PC-9 (cell line): ENCODE measurements around the gene PRR30. TPM values are rescaled to one million over a fixed set of nuclear protein-coding genes. Genes with fewer than 3 reads are reported as not detected.

Experiments
- BruUV-seq: library from RNA; stranded (reverse); fragments of 400-500 nt; replicated peaks from 2 replicates; lab custom pipeline; 2021; lab: Mats Ljungman, UMichigan
- CTCF ChIA-PET: fragments of 300-600 bp; sonication (Branson Sonifier 250); formaldehyde crosslinking; loops from one replicate; lab custom pipeline; 2022; ENCODE audit warnings: antibody characterized with exemption; lab: Charles Lee
- POLR2A ChIA-PET: fragments of 300-600 bp; sonication (Branson Sonifier 250); formaldehyde crosslinking; loops from one replicate; lab custom pipeline; 2022; ENCODE audit warnings: antibody characterized with exemption; ENCODE audit not compliant: unreplicated experiment; lab: Charles Lee
- DNase-seq, 2 experiments: peaks; one replicate each; pipeline versions ENCODE4 v3.0.0 to v3.0.0-alpha.2; 2015 to 2022; ENCODE audit warnings: mixed read lengths in 1 of 2
- H2AFZ ChIP-seq: fragments of 200-600 bp; sonication (generic); 2 replicates; pipeline ENCODE4 v1.8.1; 2017; ENCODE audit warnings: antibody characterized with exemption
- H3F3A ChIP-seq: fragments of 200-600 bp; sonication (generic); 2 replicates; pipeline ENCODE4 v1.8.1; 2017; ENCODE audit warnings: antibody characterized with exemption, mild to moderate bottlenecking, low read depth; ENCODE audit not compliant: insufficient read depth
- H3K27ac ChIP-seq: fragments of 200-600 bp; sonication (generic); 2 replicates; pipeline ENCODE4 v1.6.1; 2016; ENCODE audit warnings: mixed run types
- H3K27me3 ChIP-seq: fragments of 200-600 bp; sonication (generic); 2 replicates; pipeline ENCODE4 v1.6.1; 2016; ENCODE audit warnings: low read depth, mixed run types; ENCODE audit not compliant: insufficient read depth
- H3K36me3 ChIP-seq: fragments of 200-600 bp; sonication (generic); 2 replicates; pipeline ENCODE4 v1.6.1; 2016; ENCODE audit warnings: low read depth, mixed run types
- H3K4me1 ChIP-seq: fragments of 200-600 bp; sonication (generic); replicated peaks from 2 replicates; pipeline ENCODE4 v1.6.1; 2016; ENCODE audit warnings: mixed run types; ENCODE audit not compliant: insufficient read depth
- H3K4me2 ChIP-seq: fragments of 200-600 bp; sonication (generic); 2 replicates; pipeline ENCODE4 v1.6.1; 2017; ENCODE audit warnings: mixed run types
- H3K4me3 ChIP-seq: fragments of 200-600 bp; sonication (generic); 2 replicates; pipeline ENCODE4 v1.6.1; 2016; ENCODE audit warnings: mixed run types
- H3K79me2 ChIP-seq: fragments of 200-600 bp; sonication (generic); 2 replicates; pipeline ENCODE4 v1.6.1; 2017; ENCODE audit warnings: low read depth, mixed run types
- H3K9me2 ChIP-seq: fragments of 200-600 bp; sonication (generic); 2 replicates; pipeline ENCODE4 v1.8.1; 2017; ENCODE audit warnings: mild to moderate bottlenecking; ENCODE audit not compliant: insufficient read depth
- H3K9me3 ChIP-seq: fragments of 200-600 bp; sonication (generic); 2 replicates; pipeline ENCODE4 v1.8.1; 2016; ENCODE audit warnings: low read depth; ENCODE audit not compliant: insufficient read depth
- H4K20me1 ChIP-seq: fragments of 200-600 bp; sonication (generic); 2 replicates; pipeline ENCODE4 v1.8.1; 2017; ENCODE audit not compliant: insufficient read depth
- CTCF ChIP-seq: fragments of 200-600 bp; sonication (generic); conservative IDR thresholded peaks from 2 replicates; pipeline ENCODE4 v1.6.1; 2017; ENCODE audit warnings: mixed run types, antibody characterized with exemption, mild to moderate bottlenecking, moderate library complexity
- EZH2 ChIP-seq: fragments of 200-600 bp; sonication (generic); IDR thresholded peaks from 2 replicates; pipeline ENCODE4 v1.8.0; 2017; ENCODE audit warnings: antibody characterized with exemption, low read depth
- intact Hi-C: fragments of 100-400 bp; cut with micrococcal nuclease; formaldehyde crosslinking; loops from one replicate; pipeline ENCODE4 v1.10.0; 2022; ENCODE audit not compliant: unreplicated experiment
- total RNA-seq: library from RNA; stranded (reverse); gene quantifications from 2 replicates; pipeline ENCODE4 v1.2.3, GENCODE V29; 2021

The PRR30 gene
- total RNA-seq, 1 experiment from 2014 or later, result not detected

- Histone ChIP-seq H3K9me2 (no peaks in the 10 kb centered on the region), H3K27ac (no peak overlapping the region), H3K4me2 (no peak overlapping the region), H3K27me3 (no peaks in the 10 kb centered on the region), H2AFZ (no peak overlapping the region), H3K9me3 (no peaks in the 10 kb centered on the region), H3F3A (peaks cover 4% of the 10 kb centered on the region; the same call in 1 of the 2 replicates), H3K4me1 (no peaks in the 10 kb centered on the region), H3K36me3 (no peaks in the 10 kb centered on the region), H3K79me2 (no peaks in the 10 kb centered on the region), H3K4me3 (no peak overlapping the region), H4K20me1 (no peaks in the 10 kb centered on the region)
- TF ChIP-seq CTCF, result no peak
- TF ChIP-seq EZH2, result no peak
- DNase-seq, result peak; percentile 21 to 37
- ChIA-PET POLR2A (interaction anchor here (0.6 kb wide), 2 partner anchors 185 to 215 kb away, joined by 3 read pairs; no protein-coding TSS in a partner anchor), CTCF (no interaction called here)
- BruUV-seq, result no TSS peak
- intact Hi-C loops, result no loop called here
Observed at GRCh38 chr2:27152796-27153464, 13.7 kb upstream of the PRR30 start.

GRCh38 chr2:27152102-27152795 lies 13.0 kb upstream of the PRR30 start:
- intact Hi-C loops, result no loop called here
- H3F3A ChIP-seq, result peaks cover 4% of the 10 kb centered on the region; the same call in 1 of the 2 replicates
- no peak for DNase-seq
- H3K4me1 ChIP-seq, result no peaks in the 10 kb centered on the region
- no peaks in the 10 kb centered on the region for H3K79me2 ChIP-seq
- H3K4me2 ChIP-seq, result no peak overlapping the region
- H3K4me3 ChIP-seq, result no peak overlapping the region
- H2AFZ ChIP-seq, result no peak overlapping the region
- CTCF ChIA-PET, result no interaction called here
- no TSS peak for BruUV-seq
- no peaks in the 10 kb centered on the region for H3K9me3 ChIP-seq
- H3K27me3 ChIP-seq, result no peaks in the 10 kb centered on the region
- no peaks in the 10 kb centered on the region for H4K20me1 ChIP-seq
- no peak overlapping the region for H3K27ac ChIP-seq
- no peaks in the 10 kb centered on the region for H3K36me3 ChIP-seq
- TF ChIP-seq CTCF (no peak), EZH2 (no peak)
- no peaks in the 10 kb centered on the region for H3K9me2 ChIP-seq
- POLR2A ChIA-PET, result interaction anchor here (0.6 kb wide), 2 partner anchors 184 to 215 kb away, joined by 3 read pairs; no protein-coding TSS in a partner anchor

GRCh38 chr2:27150639-27151230 lies 11.5 kb upstream of the PRR30 start:
- Histone ChIP-seq H4K20me1 (no peaks in the 10 kb centered on the region), H3K9me3 (no peaks in the 10 kb centered on the region), H3K9me2 (no peaks in the 10 kb centered on the region), H3K4me3 (no peak overlapping the region), H3K27me3 (no peaks in the 10 kb centered on the region), H3K4me1 (no peaks in the 10 kb centered on the region), H3F3A (peaks cover 4% of the 10 kb centered on the region; the same call in 1 of the 2 replicates), H3K79me2 (no peaks in the 10 kb centered on the region), H3K36me3 (no peaks in the 10 kb centered on the region), H2AFZ (no peak overlapping the region), H3K4me2 (no peak overlapping the region), H3K27ac (no peak overlapping the region)
- no peak for TF ChIP-seq CTCF
- no peak for TF ChIP-seq EZH2
- CTCF ChIA-PET, result no interaction called here
- no TSS peak for BruUV-seq
- intact Hi-C loops, result no loop called here
- no peak for DNase-seq
- POLR2A ChIA-PET, result no interaction called here
